ENCODE data around the gene TBC1D8. TPM values are rescaled to one million over a fixed set of nuclear protein-coding genes. Genes with fewer than 3 reads are reported as not detected.
"Not testable (repeated sequence)": the region's sequence is repeated elsewhere in the genome, so short reads cannot be mapped to it uniquely, and the experiment has no call there.

TBC1D8 gene
- total and polyA plus RNA-seq, 3 donors from 2014 or later = 62.2 to 125 (median 90.1) TPM

DNA sequence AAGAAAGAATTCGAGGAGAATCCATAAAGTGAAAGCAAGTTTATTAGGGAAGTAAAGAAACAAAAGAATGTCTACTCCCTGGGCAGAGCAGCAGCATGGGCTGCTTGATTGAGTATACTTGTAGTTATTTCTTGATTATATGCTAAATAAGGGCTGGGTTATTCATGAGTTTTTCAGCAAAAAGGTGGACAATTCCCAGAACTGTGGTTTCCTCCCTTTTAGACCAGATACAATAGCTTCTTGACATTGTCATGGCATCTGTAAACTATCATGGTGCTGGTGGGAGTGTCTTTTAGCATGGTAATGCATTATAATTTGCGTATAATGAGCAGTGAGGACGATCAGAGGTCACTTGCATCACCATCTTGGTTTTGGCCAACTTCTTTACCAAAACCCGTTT is 25.6 kb upstream of the TBC1D8 start:
- intact Hi-C loops (cut with DNase I; ENCODE audit: low total_unique reads) = no loop called here

DNA sequence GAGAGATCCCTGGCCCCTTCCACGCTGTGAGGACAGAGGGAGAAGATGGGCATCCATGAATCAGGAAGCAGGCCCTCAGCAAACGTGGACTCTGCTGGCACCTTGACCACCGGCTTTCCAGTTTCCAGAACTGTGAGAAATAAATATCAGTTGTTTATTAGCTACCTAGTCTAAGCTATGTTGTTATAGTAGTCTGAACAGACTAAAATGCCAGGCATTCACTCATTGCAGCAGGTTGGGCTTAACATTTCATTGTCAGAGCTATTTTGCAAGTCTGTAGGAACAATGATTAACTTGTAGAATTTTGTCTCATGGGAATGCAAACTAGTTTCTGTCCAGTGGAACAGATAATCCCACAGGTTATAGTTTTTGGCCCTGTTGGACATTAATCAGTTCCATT is 24.8 kb upstream of the TBC1D8 start:
- no peaks in the 10 kb centered on the region for H3K36me3 ChIP-seq (ENCODE audit: low read depth, missing control alignments)
- no peaks in the 10 kb centered on the region for H3K27me3 ChIP-seq
- H3K4me1 ChIP-seq = no peaks in the 10 kb centered on the region
- H3K4me3 ChIP-seq = no peak overlapping the region
- H3K9me3 ChIP-seq = no peaks in the 10 kb centered on the region
- TF ChIP-seq POLR2A (IDR thresholded peaks at IDR 0.05) = no peak
- TF ChIP-seq, protein P1, sequence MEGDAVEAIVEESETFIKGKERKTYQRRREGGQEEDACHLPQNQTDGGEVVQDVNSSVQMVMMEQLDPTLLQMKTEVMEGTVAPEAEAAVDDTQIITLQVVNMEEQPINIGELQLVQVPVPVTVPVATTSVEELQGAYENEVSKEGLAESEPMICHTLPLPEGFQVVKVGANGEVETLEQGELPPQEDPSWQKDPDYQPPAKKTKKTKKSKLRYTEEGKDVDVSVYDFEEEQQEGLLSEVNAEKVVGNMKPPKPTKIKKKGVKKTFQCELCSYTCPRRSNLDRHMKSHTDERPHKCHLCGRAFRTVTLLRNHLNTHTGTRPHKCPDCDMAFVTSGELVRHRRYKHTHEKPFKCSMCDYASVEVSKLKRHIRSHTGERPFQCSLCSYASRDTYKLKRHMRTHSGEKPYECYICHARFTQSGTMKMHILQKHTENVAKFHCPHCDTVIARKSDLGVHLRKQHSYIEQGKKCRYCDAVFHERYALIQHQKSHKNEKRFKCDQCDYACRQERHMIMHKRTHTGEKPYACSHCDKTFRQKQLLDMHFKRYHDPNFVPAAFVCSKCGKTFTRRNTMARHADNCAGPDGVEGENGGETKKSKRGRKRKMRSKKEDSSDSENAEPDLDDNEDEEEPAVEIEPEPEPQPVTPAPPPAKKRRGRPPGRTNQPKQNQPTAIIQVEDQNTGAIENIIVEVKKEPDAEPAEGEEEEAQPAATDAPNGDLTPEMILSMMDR (IDR thresholded peaks at IDR 0.05) = no peak
- no peak overlapping the region for H3K27ac ChIP-seq
- intact Hi-C loops (cut with DNase I; ENCODE audit: low total_unique reads) = no loop called here
- DNase-seq = no peak
- WGBS, 2 donors = 91 to 95% methylated on average over 3 of the region's 3 CpGs

More for the DNA sequence above, 25.6 kb upstream of the TBC1D8 start:
- Histone ChIP-seq H3K4me3 (no peak overlapping the region), H3K27ac (no peak overlapping the region), H3K27me3 (no peaks in the 10 kb centered on the region), H3K36me3 (ENCODE audit: low read depth, missing control alignments) (no peaks in the 10 kb centered on the region), H3K4me1 (no peaks in the 10 kb centered on the region), H3K9me3 (no peaks in the 10 kb centered on the region)
- DNase-seq = no peak
- no peak for TF ChIP-seq POLR2A (IDR thresholded peaks at IDR 0.05)
- TF ChIP-seq, protein P1 (IDR thresholded peaks at IDR 0.05) = no peak
- WGBS, 2 donors = 70 to 73% methylated on average over 4 of the region's 4 CpGs

DNA sequence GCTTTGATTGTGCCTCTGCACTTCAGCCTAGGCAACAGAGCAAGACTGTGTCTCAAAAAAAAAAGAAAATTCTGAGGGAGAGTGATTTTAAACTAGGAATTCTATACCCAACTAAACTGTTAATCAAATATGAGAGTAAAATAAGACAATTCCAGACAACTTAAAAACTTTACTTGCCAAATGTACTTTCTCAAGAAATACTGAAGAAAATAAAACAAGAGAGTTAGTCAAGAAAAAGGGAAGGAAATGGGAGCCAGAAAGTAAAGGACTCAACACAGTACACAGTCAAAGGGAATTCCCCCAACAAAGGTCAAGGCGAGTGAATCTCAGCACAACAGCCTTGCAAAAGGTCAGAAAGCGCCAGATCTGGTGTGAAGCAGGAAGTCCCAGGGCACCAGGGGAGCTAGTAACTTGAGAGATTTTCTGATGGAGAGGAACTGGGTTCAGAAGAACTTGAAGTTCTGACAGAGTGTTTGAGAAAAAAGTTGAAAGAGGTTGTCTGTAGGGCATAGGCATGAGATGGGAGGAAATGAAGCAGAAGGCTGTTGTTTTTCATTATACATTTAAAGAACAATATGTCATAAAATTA is 22.6 kb upstream of the TBC1D8 start:
- Histone ChIP-seq H3K9me3 (no peaks in the 10 kb centered on the region), H3K27me3 (no peaks in the 10 kb centered on the region), H3K4me1 (no peaks in the 10 kb centered on the region), H3K36me3 (ENCODE audit: low read depth, missing control alignments) (no peaks in the 10 kb centered on the region), H3K27ac (no peak overlapping the region), H3K4me3 (no peak overlapping the region)
- no peak for TF ChIP-seq POLR2A (IDR thresholded peaks at IDR 0.05)
- TF ChIP-seq, protein P1 (IDR thresholded peaks at IDR 0.05) = no peak
- 57 to 59% methylated on average over 2 of the region's 2 CpGs for WGBS, 2 donors
- no peak for DNase-seq
- intact Hi-C loops (cut with DNase I; ENCODE audit: low total_unique reads) = no loop called here

DNA sequence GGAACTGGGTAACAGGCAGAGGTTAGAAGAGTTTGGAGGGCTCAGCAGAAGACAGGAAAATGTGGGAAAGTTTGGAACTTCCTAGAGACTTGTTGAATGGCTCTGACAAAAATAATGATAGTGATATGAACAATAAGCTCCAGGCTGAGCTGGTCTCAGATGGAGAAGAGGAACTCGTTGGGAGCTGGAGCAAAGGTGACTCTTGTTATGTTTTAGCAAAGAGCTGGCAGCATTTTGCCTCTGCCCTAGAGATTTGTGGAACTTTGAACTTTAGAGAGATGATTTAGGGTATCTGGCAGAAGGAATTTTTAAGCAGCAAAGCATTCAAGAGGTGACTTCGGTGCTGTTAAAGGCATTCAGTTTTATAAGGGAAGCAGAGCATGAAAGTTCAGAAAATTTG is 18.6 kb upstream of the TBC1D8 start:
- intact Hi-C loops (cut with DNase I; ENCODE audit: low total_unique reads); H3K27ac ChIP-seq; H3K27me3 ChIP-seq; H3K4me1 ChIP-seq; DNase-seq; H3K36me3 ChIP-seq (ENCODE audit: low read depth, missing control alignments); H3K4me3 ChIP-seq; H3K9me3 ChIP-seq: not testable (repeated sequence)
- 73% methylated on average over 2 of the region's 2 CpGs for WGBS, 2 donors

DNA sequence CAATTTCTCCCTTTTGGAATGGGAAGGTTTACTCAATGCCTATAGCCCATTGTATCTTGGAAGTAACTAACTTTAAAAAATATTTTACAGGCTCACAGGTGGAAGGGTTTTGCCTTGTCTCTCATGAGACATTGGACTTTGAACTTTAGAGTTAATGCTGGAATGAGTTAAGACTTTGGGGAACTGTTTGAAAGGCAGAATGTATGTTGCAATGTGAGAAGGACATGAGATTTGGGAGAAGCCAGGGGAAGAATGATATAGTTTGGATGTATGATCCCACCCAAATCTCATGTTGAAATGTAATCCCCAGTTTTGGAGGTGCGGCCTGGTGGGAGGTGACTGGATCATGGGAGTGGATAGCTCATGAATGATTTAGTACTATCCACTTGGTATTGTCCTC is 17.5 kb upstream of the TBC1D8 start:
- Histone ChIP-seq H3K27me3 (no peaks in the 10 kb centered on the region), H3K36me3 (ENCODE audit: low read depth, missing control alignments) (no peaks in the 10 kb centered on the region), H3K9me3 (no peaks in the 10 kb centered on the region), H3K4me3 (no peak overlapping the region), H3K4me1 (no peaks in the 10 kb centered on the region), H3K27ac (no peak overlapping the region)
- TF ChIP-seq POLR2A (IDR thresholded peaks at IDR 0.05) = no peak
- TF ChIP-seq, protein P1 (IDR thresholded peaks at IDR 0.05) = no peak
- intact Hi-C loops (cut with DNase I; ENCODE audit: low total_unique reads) = no loop called here
- DNase-seq = no peak
- WGBS, 2 donors = 92 to 97% methylated on average over 1 of the region's 1 CpG

DNA sequence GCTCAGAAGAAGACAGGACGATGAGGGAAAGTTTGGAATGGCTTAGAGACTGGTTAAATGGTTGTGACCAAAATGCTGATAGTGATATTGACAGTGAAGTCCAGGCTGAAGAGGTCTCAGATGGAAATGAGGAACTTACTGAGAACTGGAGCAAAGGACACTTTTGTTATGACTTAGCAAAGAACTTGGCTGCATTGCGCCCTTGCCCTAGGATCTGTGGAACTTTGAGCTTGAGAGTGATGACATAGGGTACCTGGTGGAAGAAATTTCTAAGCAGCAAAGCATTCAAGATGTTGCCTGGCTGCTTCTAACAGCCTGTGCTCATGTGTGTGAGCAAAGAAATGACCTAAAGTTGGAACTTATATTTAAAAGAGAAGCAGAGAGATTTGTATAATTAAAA is 16.4 kb upstream of the TBC1D8 start:
- intact Hi-C loops (cut with DNase I; ENCODE audit: low total_unique reads); H3K36me3 ChIP-seq (ENCODE audit: low read depth, missing control alignments); H3K9me3 ChIP-seq; H3K27ac ChIP-seq; DNase-seq; H3K27me3 ChIP-seq; H3K4me3 ChIP-seq; H3K4me1 ChIP-seq: not testable (repeated sequence)
- WGBS, 2 donors = 78 to 84% methylated on average over 2 of the region's 2 CpGs

Measured in testis (tissue), 3 donors.